SU-DHL-6 (cell line): ENCODE results near the gene FMN1.

Experiments used
- EZH2phosphoT487 ChIP-seq: fragments of 200-600 bp; sonication (generic), shearing (Covaris generic); conservative IDR thresholded peaks from 2 replicates; pipeline ENCODE4 v1.6.1; 2018; ENCODE audit warnings: mild to moderate bottlenecking, antibody characterized with exemption, low read length, moderate library complexity, mixed read lengths
- TF ChIP-seq, protein P1 (sequence below): fragments of 200-600 bp; sonication (generic); IDR thresholded peaks from one replicate; pipeline ENCODE4 v1.5.1; 2017; ENCODE audit warnings: antibody characterized with exemption, mild to moderate bottlenecking, low read length, moderate library complexity; ENCODE audit not compliant: insufficient read depth, poor library complexity, severe bottlenecking

DNA sequence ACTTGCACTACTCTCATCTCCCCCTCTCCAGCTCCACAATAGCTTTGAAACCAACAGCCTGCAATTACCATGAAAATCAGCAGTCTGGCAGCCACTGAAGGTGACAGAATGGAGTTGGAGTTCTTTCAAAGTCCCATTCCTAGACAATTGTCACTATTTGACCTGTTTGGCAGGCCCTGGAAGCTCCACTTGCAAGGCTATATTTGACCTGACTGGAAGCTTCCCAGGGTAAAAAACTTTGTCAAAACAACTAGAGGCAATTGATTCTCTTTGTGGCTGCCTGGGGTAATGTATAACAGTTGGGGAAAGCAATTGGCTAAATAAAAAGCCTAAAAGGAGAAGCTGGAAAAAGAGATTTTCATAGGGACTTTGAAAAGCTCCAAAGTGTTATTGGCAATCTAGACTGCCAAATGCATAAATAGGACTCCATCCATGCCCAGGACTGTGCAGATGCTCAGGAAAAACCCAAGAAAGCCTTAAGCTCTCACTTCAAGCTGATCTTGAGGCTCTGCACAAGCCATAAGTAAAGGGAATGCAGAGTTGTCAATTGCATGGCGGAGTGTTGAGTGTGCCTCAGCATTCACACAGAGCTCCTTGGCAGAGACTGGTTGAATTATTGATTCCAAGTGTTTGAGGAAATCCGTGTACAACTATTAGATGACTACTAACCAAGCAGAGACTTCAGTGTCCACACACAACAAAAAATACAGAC lies 458.4 kb downstream of the FMN1 start:
- TF ChIP-seq, protein P1, sequence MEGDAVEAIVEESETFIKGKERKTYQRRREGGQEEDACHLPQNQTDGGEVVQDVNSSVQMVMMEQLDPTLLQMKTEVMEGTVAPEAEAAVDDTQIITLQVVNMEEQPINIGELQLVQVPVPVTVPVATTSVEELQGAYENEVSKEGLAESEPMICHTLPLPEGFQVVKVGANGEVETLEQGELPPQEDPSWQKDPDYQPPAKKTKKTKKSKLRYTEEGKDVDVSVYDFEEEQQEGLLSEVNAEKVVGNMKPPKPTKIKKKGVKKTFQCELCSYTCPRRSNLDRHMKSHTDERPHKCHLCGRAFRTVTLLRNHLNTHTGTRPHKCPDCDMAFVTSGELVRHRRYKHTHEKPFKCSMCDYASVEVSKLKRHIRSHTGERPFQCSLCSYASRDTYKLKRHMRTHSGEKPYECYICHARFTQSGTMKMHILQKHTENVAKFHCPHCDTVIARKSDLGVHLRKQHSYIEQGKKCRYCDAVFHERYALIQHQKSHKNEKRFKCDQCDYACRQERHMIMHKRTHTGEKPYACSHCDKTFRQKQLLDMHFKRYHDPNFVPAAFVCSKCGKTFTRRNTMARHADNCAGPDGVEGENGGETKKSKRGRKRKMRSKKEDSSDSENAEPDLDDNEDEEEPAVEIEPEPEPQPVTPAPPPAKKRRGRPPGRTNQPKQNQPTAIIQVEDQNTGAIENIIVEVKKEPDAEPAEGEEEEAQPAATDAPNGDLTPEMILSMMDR: no peak
- no peak for TF ChIP-seq EZH2phosphoT487
